Skeletal muscle tissue (tissue), 4 donors: ENCODE measurements around the gene STARD13. TPM values are rescaled to one million over a fixed set of nuclear protein-coding genes. Genes with fewer than 3 reads are reported as not detected.

Experiments used
- H3K27ac ChIP-seq: one replicate; pipeline ENCODE4 v1.7.0; 2013; ENCODE audit warnings: mild to moderate bottlenecking, low read depth, low read length, inconsistent platforms
- H3K27me3 ChIP-seq, 3 donors: one replicate each; pipeline ENCODE4 v1.7.0; 2013; ENCODE audit warnings: low read length in 3 of 3; ENCODE audit not compliant: control insufficient read depth in 3 of 3, insufficient read depth in 3 of 3
- H3K36me3 ChIP-seq, 3 donors: one replicate each; pipeline ENCODE4 v1.7.0; 2013; ENCODE audit warnings: low read length in 3 of 3; ENCODE audit not compliant: control insufficient read depth in 3 of 3, insufficient read depth in 3 of 3
- H3K4me1 ChIP-seq, 3 donors: one replicate each; pipeline ENCODE4 v1.7.0; 2013; ENCODE audit warnings: low read length in 3 of 3, mild to moderate bottlenecking in 3 of 3; ENCODE audit not compliant: control insufficient read depth in 3 of 3, insufficient read depth in 3 of 3
- H3K4me3 ChIP-seq, 3 donors: one replicate each; pipeline ENCODE4 v1.7.0; 2013; ENCODE audit warnings: low read length in 3 of 3
- H3K9ac ChIP-seq, 3 donors: one replicate each; pipeline ENCODE4 v1.7.0; 2013; ENCODE audit warnings: low read length in 3 of 3, mild to moderate bottlenecking in 3 of 3, moderate library complexity in 2 of 3, low read depth in 1 of 3
- H3K9me3 ChIP-seq, 3 donors: one replicate each; pipeline ENCODE4 v1.7.0; 2013; ENCODE audit warnings: low read length in 3 of 3; ENCODE audit not compliant: control insufficient read depth in 3 of 3
- total RNA-seq: library from RNA; depleted of rRNA; stranded (reverse); fragments of >200 nt; gene quantifications from one replicate; pipeline ENCODE4 v1.2.3, GENCODE V29; 2014
- donor health status: Osteomylitis.

Gene STARD13
- total RNA-seq, 1 donor from 2014 or later, result 30.3 TPM

- Histone ChIP-seq H3K27me3 (no peaks in the 10 kb centered on the region), H3K9ac (peak overlapping the region in 1 of 3 donors; percentile 45), H3K36me3 (no peaks in the 10 kb centered on the region), H3K27ac (no peak overlapping the region), H3K4me3 (peak overlapping the region in 2 of 3 donors; percentile 8 to 60), H3K4me1 (no peaks in the 10 kb centered on the region), H3K9me3 (no peaks in the 10 kb centered on the region)
Observed at GRCh38 chr13:33321686-33322542, 36.4 kb upstream of the STARD13 start.

- H3K9me3 ChIP-seq, result no peaks in the 10 kb centered on the region
- H3K36me3 ChIP-seq, result no peaks in the 10 kb centered on the region
- no peak overlapping the region for H3K9ac ChIP-seq
- no peak overlapping the region for H3K27ac ChIP-seq
- H3K27me3 ChIP-seq, result no peaks in the 10 kb centered on the region
- no peaks in the 10 kb centered on the region for H3K4me1 ChIP-seq
- no peak overlapping the region for H3K4me3 ChIP-seq
Observed at GRCh38 chr13:33319859-33320258, 34.3 kb upstream of the STARD13 start.

- no peaks in the 10 kb centered on the region for H3K4me1 ChIP-seq
- H3K27ac ChIP-seq, result no peak overlapping the region
- H3K36me3 ChIP-seq, result no peaks in the 10 kb centered on the region
Observed at GRCh38 chr13:33318744-33319143, 33.2 kb upstream of the STARD13 start.

GRCh38 chr13:33318037-33318436 lies 32.5 kb upstream of the STARD13 start:
- Histone ChIP-seq H3K36me3 (no peaks in the 10 kb centered on the region), H3K4me1 (no peaks in the 10 kb centered on the region), H3K27ac (no peak overlapping the region), H3K9ac (no peak overlapping the region), H3K9me3 (no peaks in the 10 kb centered on the region), H3K27me3 (no peaks in the 10 kb centered on the region), H3K4me3 (no peak overlapping the region)

More at GRCh38 chr13:33318744-33319143, 33.2 kb upstream of the STARD13 start:
- no peaks in the 10 kb centered on the region for H3K27me3 ChIP-seq
- no peak overlapping the region for H3K9ac ChIP-seq
- no peak overlapping the region for H3K4me3 ChIP-seq
- H3K9me3 ChIP-seq, result no peaks in the 10 kb centered on the region

GRCh38 chr13:33316890-33317289 lies 31.3 kb upstream of the STARD13 start:
- H3K9ac ChIP-seq, result no peak overlapping the region
- no peaks in the 10 kb centered on the region for H3K4me1 ChIP-seq
- H3K27me3 ChIP-seq, result no peaks in the 10 kb centered on the region
- H3K27ac ChIP-seq, result no peak overlapping the region
- H3K4me3 ChIP-seq, result no peak overlapping the region
- no peaks in the 10 kb centered on the region for H3K36me3 ChIP-seq
- no peaks in the 10 kb centered on the region for H3K9me3 ChIP-seq

DNA sequence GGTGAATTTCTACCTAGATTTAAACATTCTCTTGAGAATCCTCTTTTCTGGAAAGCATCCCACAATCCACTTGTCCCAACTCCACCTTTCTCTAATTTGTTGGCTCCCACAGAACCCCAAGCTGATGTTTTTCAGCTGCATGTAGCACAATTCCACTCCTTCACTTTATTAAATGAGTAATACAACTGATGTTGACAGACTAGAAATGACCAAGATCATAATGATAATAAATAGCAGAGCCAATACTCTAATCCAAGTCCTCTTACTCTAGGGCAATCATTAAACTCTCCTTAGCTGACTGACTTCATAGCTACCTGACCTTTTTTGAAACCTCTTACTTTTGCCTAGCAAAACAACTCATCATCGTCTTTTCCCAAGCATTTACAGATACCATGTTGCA lies 27.9 kb upstream of the STARD13 start:
- Histone ChIP-seq H3K9me3 (no peaks in the 10 kb centered on the region), H3K9ac (no peak overlapping the region)

DNA sequence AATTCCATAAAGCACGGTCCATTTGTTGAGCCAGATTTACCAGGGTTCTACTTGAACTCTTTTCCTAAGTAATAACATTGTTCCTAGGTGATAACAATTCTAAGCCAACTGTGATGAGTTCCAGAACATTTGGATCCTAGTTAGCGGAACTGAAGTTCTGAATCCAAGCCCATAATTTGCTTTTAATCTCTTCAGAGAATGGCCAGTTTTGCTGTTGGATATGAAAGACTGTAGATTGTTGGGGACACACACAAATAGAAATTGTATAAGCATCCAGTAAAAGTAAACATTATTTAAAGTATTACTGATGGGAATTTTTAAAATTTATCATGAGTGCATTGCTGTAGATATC lies 27.3 kb upstream of the STARD13 start:
- Histone ChIP-seq H3K4me1 (no peaks in the 10 kb centered on the region), H3K4me3 (no peak overlapping the region), H3K36me3 (no peaks in the 10 kb centered on the region), H3K27me3 (no peaks in the 10 kb centered on the region), H3K9me3 (no peaks in the 10 kb centered on the region), H3K27ac (no peak overlapping the region), H3K9ac (no peak overlapping the region)

More for the DNA sequence above, 27.9 kb upstream of the STARD13 start:
- H3K4me3 ChIP-seq, result no peak overlapping the region
- no peaks in the 10 kb centered on the region for H3K36me3 ChIP-seq
- no peak overlapping the region for H3K27ac ChIP-seq
- H3K27me3 ChIP-seq, result no peaks in the 10 kb centered on the region
- H3K4me1 ChIP-seq, result no peaks in the 10 kb centered on the region

DNA sequence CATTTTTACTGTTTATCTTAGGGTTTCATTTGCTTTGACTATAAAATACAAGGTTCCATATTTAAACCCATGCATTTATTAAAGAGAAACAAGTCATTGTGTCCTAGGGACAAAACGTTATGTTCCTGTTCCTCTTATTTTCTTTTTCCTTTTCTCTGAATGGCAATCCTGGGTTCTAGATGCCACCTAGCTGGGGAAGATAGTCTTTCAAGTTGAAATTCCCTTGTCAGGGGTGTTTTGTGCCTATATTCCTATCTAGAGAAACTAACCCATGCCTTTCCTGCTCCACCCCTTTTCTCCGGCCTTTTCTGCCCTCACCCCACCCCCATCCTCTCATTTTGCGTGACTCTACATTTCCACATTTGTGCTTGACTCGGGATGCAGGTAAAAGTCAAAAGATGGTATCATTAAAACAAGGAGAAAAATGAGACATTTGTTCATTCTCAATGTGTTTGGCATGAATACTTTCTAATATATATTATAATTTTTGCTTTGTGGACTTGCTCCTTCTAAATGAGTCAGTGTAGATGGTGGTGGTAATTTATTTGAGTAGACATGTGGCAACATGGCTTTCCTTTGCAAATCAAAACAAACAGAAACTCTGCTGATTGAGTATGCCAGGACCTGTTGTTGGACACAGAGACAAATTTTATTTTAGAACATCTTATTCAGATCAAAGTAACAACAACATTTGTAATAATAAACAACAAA lies 26.8 kb upstream of the STARD13 start:
- no peak overlapping the region for H3K9ac ChIP-seq
- H3K9me3 ChIP-seq, result no peaks in the 10 kb centered on the region
- H3K27me3 ChIP-seq, result no peaks in the 10 kb centered on the region
- H3K27ac ChIP-seq, result no peak overlapping the region
- no peaks in the 10 kb centered on the region for H3K4me1 ChIP-seq
- H3K4me3 ChIP-seq, result no peak overlapping the region
- H3K36me3 ChIP-seq, result no peaks in the 10 kb centered on the region

- H3K27me3 ChIP-seq, result no peaks in the 10 kb centered on the region
- no peak overlapping the region for H3K27ac ChIP-seq
- no peaks in the 10 kb centered on the region for H3K4me1 ChIP-seq
- no peak overlapping the region for H3K9ac ChIP-seq
- no peaks in the 10 kb centered on the region for H3K9me3 ChIP-seq
- no peak overlapping the region for H3K4me3 ChIP-seq
- no peaks in the 10 kb centered on the region for H3K36me3 ChIP-seq
Observed at GRCh38 chr13:33311040-33311439, 25.5 kb upstream of the STARD13 start.
